Adrenal gland (tissue), 12 donors: ENCODE measurements around the gene E2F4. TPM values are rescaled to one million over a fixed set of nuclear protein-coding genes. Genes with fewer than 3 reads are reported as not detected.

Source experiments
- DNase-seq, 7 donors: peaks; one replicate each; pipeline ENCODE4 v3.0.0-alpha.2; 2019 to 2020
- H3K27ac ChIP-seq, 5 donors: fragments of 200-600 bp; sonication (generic) in 4 of 5; 1 replicate in 3 of 5; 2 replicates in 2 of 5; pipeline versions ENCODE4 v1.5.1 to v1.8.0; 2016 to 2020; ENCODE audit warnings: mild to moderate bottlenecking in 1 of 5
- H3K27me3 ChIP-seq: fragments of 200-600 bp; 2 replicates; pipeline ENCODE4 v1.8.0; 2021
- H3K36me3 ChIP-seq, 2 donors: fragments of 200-600 bp; replicated peaks in 1 of 2; 1 replicate in 1 of 2; 2 replicates in 1 of 2; pipeline versions ENCODE4 v1.5.1 to v1.8.0; 2018 to 2022
- H3K4me1 ChIP-seq, 2 donors: fragments of 200-600 bp; replicated peaks in 1 of 2; 1 replicate in 1 of 2; 2 replicates in 1 of 2; pipeline versions ENCODE4 v1.5.1 to v1.8.0; 2018 to 2021
- H3K4me3 ChIP-seq, 4 donors: fragments of 200-600 bp; sonication (generic) in 3 of 4; one replicate each; pipeline ENCODE4 v1.5.1; 2016 to 2018
- H3K9me3 ChIP-seq, 3 donors: fragments of 200-600 bp; sonication (generic) in 1 of 3; replicated peaks in 1 of 3; 1 replicate in 2 of 3; 2 replicates in 1 of 3; pipeline versions ENCODE4 v1.5.1 to v1.8.0; 2016 to 2021
- POLR2A ChIP-seq, 2 donors: fragments of 450-650 bp; IDR thresholded peaks; one replicate each; pipeline ENCODE4 v1.6.1; 2017; ENCODE audit warnings: antibody characterized with exemption in 2 of 2, mild to moderate bottlenecking in 2 of 2, moderate library complexity in 1 of 2
- WGBS, 4 donors: extraction: QIAGEN DNeasy Blood & Tissue Kit in 2 of 4; methylation state at CpG; one replicate each; pipeline versions ENCODE4 v1.1.5 to v1.1.7; 2013 to 2017; 5-methylcytosine and 5-hydroxymethylcytosine counted together
- intact Hi-C, 2 donors: fragments of 100-400 bp; cut with DNase I; formaldehyde crosslinking; loops; one replicate each; pipeline versions ENCODE4 v1.14.1 to v1.15.0; 2022 to 2023
- polyA plus RNA-seq, 3 donors: library from polyadenylated mRNA; stranded (reverse); fragments of 200-250 nt in 2 of 3; fragments of 350-450 nt in 1 of 3; fragmentation: Illumina TruSeq in 1 of 3; extraction: RNeasy Lipid Tissue Mini Kit (QIAGEN cat#74804) in 1 of 3; gene quantifications; one replicate each; pipeline ENCODE4 v1.2.3, GENCODE V29; 2013 to 2014
- total RNA-seq, 9 donors: library from RNA; depleted of rRNA in 4 of 9; stranded (reverse); fragments of >200 nt in 4 of 9; fragments of 120-200 nt in 1 of 9; fragmentation: NEBNext Ultra II Directional in 1 of 9; extraction: Animal tissue kit (Norgen Biotek cat#: 25700) in 1 of 9; gene quantifications; one replicate each; pipeline versions ENCODE4 v1.1.0 to v1.2.4, GENCODE V29; 2013 to 2023
- TF ChIP-seq, protein P1 (sequence below), 6 experiments: fragments of 450-650 bp in 4 of 6; fragments of 200-600 bp in 2 of 6; sonication (generic) in 1 of 6; IDR thresholded peaks; 1 replicate in 5 of 6; 2 replicates in 1 of 6; pipeline versions ENCODE4 v1.5.1 to v1.8.0; 2016 to 2021; ENCODE audit warnings: antibody characterized with exemption in 6 of 6, mild to moderate bottlenecking in 2 of 6, moderate library complexity in 1 of 6
- donor health status: healthy with polysubstance abuse.
- donor health status: Bipolar disorder and iron deficiency.
- donor health status: DM: yes; HTN: yes; CAD: no.
- donor health status: DM: no; HTN: no; CAD: no.
- donor health status: DM: no; HTN: no; CAD: no.
- donor health status: DM: yes; HTN: yes; CAD: no.

Gene E2F4
- total and polyA plus RNA-seq, 12 donors, result 44.4 to 122 (median 69.1) TPM

DNA sequence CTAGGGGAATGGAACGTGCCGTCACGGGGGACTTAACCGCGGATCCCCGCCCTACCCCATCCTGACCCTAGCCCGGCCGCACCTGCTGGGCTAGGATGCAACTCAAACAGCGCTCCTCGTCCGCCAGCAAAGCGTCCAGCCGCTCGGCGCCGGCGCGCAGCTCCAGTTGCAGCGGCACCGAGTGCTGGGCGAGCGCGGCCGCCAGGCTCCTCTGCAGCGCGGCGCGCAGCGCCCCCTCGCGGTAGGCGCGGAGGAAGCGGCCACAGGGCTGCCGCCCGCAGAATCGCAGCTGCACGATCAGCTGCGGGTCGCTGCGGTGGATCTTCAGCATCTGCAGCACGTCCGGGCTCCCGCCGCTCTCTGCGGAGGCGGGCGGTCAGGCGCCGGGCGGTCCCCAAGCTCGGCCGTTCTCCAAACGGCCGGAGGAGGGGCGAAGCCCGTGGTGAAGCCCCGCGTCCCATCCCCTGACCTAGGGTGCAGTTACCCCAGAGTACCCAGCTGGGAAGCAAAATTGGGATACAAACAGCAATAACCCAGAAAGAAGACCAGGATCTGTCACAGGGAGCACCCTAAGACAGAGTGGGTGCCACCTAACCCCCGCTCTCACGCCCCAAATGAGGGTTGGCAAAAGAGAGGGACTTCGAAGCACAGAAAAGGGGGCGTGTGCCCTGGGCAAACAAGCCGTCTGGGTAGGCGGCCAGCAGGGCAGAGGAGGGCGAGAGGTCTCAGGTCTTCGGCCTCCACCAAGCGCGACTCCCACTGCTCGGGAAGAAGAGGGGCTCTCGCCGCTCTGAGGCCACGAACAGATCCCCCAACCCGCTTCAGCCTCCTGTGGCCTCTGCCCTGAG is 36.4 kb upstream of the E2F4 start:
- Histone ChIP-seq H3K4me3 (peak overlapping the region in 1 of 4 donors; percentile 28), H3K9me3 (no peaks in the 10 kb centered on the region), H3K4me1 (peaks cover 6 to 27% of the 10 kb centered on the region in 2 donors), H3K27ac (no peak overlapping the region), H3K36me3 (no peaks in the 10 kb centered on the region), H3K27me3 (no peaks in the 10 kb centered on the region)
- intact Hi-C loops, result loop anchor here (5.0 to 10.0 kb wide), 4 partner anchors 48 to 178 kb away; partner anchors contain the start of gene PHAF1 (in 1 of the 2)
- peak in 6 of 7 donors; percentile 71 to 84 (median 76) for DNase-seq
- WGBS, 4 donors, result 14 to 56% (median 18%) methylated on average over 18 to 74 of the region's 74 CpGs
- TF ChIP-seq, protein P1, sequence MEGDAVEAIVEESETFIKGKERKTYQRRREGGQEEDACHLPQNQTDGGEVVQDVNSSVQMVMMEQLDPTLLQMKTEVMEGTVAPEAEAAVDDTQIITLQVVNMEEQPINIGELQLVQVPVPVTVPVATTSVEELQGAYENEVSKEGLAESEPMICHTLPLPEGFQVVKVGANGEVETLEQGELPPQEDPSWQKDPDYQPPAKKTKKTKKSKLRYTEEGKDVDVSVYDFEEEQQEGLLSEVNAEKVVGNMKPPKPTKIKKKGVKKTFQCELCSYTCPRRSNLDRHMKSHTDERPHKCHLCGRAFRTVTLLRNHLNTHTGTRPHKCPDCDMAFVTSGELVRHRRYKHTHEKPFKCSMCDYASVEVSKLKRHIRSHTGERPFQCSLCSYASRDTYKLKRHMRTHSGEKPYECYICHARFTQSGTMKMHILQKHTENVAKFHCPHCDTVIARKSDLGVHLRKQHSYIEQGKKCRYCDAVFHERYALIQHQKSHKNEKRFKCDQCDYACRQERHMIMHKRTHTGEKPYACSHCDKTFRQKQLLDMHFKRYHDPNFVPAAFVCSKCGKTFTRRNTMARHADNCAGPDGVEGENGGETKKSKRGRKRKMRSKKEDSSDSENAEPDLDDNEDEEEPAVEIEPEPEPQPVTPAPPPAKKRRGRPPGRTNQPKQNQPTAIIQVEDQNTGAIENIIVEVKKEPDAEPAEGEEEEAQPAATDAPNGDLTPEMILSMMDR (IDR thresholded peaks at IDR 0.05), result peak; percentile 55 to 99 (median 82)
- TF ChIP-seq POLR2A (IDR thresholded peaks at IDR 0.05), result no peak

DNA sequence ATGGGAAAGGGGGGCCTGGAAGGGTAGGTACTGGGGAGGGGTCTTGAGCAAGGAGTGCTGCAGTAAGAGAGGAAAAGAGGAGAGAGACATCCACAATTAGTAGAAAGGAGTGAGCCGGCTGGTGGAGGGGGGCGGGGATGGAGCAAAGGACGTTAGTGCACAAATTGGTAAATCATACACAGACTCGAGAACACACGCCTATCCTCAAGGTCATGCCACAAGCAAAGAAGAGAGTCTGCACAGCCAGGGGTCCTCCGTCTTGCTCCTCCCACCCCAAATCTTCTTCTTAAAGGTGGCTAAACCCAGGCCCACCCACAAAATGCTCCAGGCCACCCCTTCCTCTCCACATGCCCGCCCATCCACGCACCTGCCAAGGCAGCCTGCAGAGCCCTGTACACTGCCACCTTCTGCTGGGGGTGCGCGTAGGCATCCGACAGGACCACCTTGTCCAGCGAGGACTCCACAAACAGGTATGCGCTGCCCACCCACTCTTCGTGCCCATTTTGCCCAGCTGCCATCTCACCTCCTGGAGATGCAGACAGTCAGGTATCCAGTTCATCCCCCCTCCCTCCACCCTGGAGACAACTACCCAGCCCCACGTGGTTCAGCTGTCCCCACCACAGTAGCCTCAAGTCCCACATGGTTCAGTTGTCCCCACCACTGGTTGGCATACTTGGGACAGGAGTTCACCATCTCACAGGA is 35.7 kb upstream of the E2F4 start:
- no peaks in the 10 kb centered on the region for H3K9me3 ChIP-seq
- no peaks in the 10 kb centered on the region for H3K36me3 ChIP-seq
- no peaks in the 10 kb centered on the region for H3K27me3 ChIP-seq
- intact Hi-C loops, result loop anchor here (5.0 to 10.0 kb wide), 4 partner anchors 49 to 179 kb away; partner anchors contain the start of gene PHAF1 (in 1 of the 2)
- TF ChIP-seq, protein P1 (IDR thresholded peaks at IDR 0.05), result no peak
- TF ChIP-seq POLR2A (IDR thresholded peaks at IDR 0.05), result no peak
- H3K4me1 ChIP-seq, result peaks cover 9 to 28% of the 10 kb centered on the region in 2 donors
- 62 to 77% (median 71%) methylated on average over 13 to 15 of the region's 15 CpGs for WGBS, 4 donors
- DNase-seq, result peak in 2 of 7 donors; percentile 7 to 26
- H3K4me3 ChIP-seq, result no peak overlapping the region
- no peak overlapping the region for H3K27ac ChIP-seq

DNA sequence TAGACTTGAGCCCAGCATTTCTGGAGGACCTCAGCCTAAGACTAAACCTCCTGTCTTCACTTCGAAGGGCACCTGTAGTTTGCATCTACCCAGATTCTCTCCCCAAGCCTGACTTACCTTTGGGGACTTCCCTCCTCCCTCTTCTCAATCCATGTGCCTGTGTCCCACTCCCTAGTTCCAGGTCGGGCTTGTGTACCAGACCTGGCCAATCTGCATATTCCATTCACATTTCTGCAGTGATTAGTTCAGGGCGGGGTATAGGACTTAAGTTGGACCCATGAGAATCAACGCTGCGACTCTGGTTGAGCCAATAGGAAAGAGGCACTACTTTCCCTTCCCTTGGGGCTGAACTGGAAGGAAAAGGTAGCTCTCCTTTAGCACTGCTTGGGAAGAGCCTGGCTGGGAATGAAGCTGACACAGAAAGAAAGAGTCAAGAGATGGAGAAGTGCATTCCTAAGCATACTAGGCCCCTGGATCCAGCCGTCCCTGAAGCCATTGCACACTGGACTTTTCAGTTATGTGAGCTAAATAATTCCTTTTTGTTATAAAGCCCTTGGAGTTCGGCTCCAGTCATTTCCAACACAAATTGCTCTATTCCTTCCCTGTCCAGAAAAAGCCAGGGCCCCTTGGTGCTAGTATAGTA is 34.7 kb upstream of the E2F4 start:
- H3K27ac ChIP-seq, result no peak overlapping the region
- H3K27me3 ChIP-seq, result no peaks in the 10 kb centered on the region
- H3K4me3 ChIP-seq, result no peak overlapping the region
- no peaks in the 10 kb centered on the region for H3K36me3 ChIP-seq
- no peak for TF ChIP-seq POLR2A (IDR thresholded peaks at IDR 0.05)
- TF ChIP-seq, protein P1 (IDR thresholded peaks at IDR 0.05), result no peak
- 75 to 81% (median 77%) methylated on average over 7 of the region's 7 CpGs for WGBS, 4 donors
- DNase-seq, result peak in 1 of 7 donors; percentile 5
- intact Hi-C loops, result loop anchor here (5.0 to 10.0 kb wide), 4 partner anchors 50 to 180 kb away; partner anchors contain the start of gene PHAF1 (in 1 of the 2)
- H3K4me1 ChIP-seq, result peaks cover 17 to 35% of the 10 kb centered on the region in 2 donors
- H3K9me3 ChIP-seq, result no peaks in the 10 kb centered on the region
